NT2/D1 (cell line): ENCODE data around the gene ARHGAP12.

ENCODE experiments used
- DNase-seq: peaks from one replicate; pipeline ENCODE4 v3.0.0-alpha.2; 2011; ENCODE audit warnings: low read depth, low spot score
- H3K27me3 ChIP-seq: 2 replicates; pipeline ENCODE4 v1.6.0; 2011; ENCODE audit warnings: mild to moderate bottlenecking; ENCODE audit not compliant: insufficient read length, insufficient read depth
- H3K36me3 ChIP-seq: 2 replicates; pipeline ENCODE4 v1.6.1; 2011; ENCODE audit warnings: mild to moderate bottlenecking, low read length, mixed read lengths; ENCODE audit not compliant: insufficient read depth, insufficient read length
- H3K4me1 ChIP-seq: 2 replicates; pipeline ENCODE4 v1.5.1; 2011; ENCODE audit not compliant: insufficient read depth, insufficient read length
- H3K4me3 ChIP-seq: 2 replicates; pipeline ENCODE4 v1.5.1; 2011; ENCODE audit warnings: low read depth; ENCODE audit not compliant: insufficient read length
- H3K9ac ChIP-seq: 2 replicates; pipeline ENCODE4 v1.6.0; 2011; ENCODE audit warnings: low read depth; ENCODE audit not compliant: insufficient read length
- H3K9me3 ChIP-seq: 2 replicates; pipeline ENCODE4 v1.5.1; 2011; ENCODE audit warnings: mild to moderate bottlenecking, low read length; ENCODE audit not compliant: insufficient read depth
- SUZ12 ChIP-seq: IDR thresholded peaks from 2 replicates; pipeline ENCODE4 v1.6.1; 2011; ENCODE audit not compliant: insufficient read length, insufficient read depth; ENCODE audit errors: extremely low read depth
- YY1 ChIP-seq: IDR thresholded peaks from 2 replicates; pipeline ENCODE4 v1.6.1; 2011; ENCODE audit not compliant: insufficient read length, insufficient read depth
- ZNF274 ChIP-seq: IDR thresholded peaks from 2 replicates; pipeline ENCODE4 v1.6.1; 2011; ENCODE audit warnings: mild to moderate bottlenecking, low read depth, low read length

ARHGAP12 gene

DNA sequence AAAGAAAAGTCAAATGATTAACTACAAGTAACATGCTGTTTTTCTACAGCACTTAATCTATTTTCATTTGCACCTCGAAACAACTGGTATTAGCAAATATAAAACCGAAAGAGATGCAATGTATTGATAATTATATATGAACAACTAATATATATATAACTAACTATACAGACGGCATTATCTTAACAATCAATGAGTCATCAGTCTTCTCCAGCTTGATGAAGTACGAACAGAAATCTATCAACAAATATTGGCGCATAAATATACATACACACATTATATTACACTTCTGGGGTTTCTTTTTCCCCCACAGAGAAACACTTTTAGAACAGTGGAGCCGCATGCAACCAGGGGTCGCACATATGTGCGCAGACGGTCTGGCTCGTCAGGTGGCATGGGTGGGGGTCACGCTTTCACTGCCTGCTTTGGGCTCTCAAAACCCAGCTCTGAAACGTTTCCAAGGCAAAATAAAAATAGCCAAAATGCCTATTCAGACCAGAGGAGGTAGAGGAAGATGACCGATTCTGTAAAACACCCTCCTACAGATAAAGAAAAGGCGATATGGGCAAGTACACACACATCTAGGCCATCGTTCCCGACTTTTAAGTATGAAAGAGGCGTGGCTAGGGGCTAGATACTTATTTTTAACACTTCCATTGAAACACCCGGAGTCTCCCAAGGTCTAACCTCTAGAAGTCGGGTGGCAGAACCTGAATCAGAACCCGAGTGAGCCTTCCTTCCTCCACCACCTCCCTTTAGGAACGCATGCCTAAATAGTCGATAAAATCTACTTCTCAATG, 1.7 kb downstream of the ARHGAP12 start:
- no peaks in the 10 kb centered on the region for H3K4me1 ChIP-seq
- H3K9me3 ChIP-seq, result no peaks in the 10 kb centered on the region
- TF ChIP-seq YY1, result no peak
- TF ChIP-seq ZNF274, result no peak
- H3K9ac ChIP-seq, result peak overlapping the region; percentile 72
- H3K36me3 ChIP-seq, result no peaks in the 10 kb centered on the region
- H3K27me3 ChIP-seq, result no peaks in the 10 kb centered on the region
- peak overlapping the region; percentile 78 for H3K4me3 ChIP-seq
- DNase-seq, result no peak

DNA sequence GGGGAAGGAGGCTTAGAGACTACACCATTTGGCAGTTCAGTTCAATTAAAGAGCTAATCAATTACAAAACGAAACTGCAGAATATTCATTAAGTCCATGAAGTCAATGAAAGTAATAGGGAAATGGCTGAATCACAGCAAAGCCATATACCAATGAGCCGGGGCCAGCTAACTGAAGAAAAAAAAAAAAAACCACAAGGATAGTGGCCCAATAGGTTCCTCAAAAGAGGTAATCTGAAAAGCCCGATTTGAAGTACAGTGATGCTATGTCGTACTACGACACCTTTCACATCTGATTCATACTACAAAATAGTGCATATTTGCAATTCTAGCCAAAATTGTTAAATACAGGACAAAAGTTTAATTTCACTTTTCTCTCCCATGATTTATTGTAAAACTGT, 2.5 kb downstream of the ARHGAP12 start:
- Histone ChIP-seq H3K4me3 (no peak overlapping the region), H3K9ac (no peak overlapping the region), H3K36me3 (no peaks in the 10 kb centered on the region), H3K9me3 (no peaks in the 10 kb centered on the region), H3K27me3 (no peaks in the 10 kb centered on the region), H3K4me1 (no peaks in the 10 kb centered on the region)
- DNase-seq, result no peak
- TF ChIP-seq SUZ12, result no peak
- no peak for TF ChIP-seq YY1
- TF ChIP-seq ZNF274, result no peak

DNA sequence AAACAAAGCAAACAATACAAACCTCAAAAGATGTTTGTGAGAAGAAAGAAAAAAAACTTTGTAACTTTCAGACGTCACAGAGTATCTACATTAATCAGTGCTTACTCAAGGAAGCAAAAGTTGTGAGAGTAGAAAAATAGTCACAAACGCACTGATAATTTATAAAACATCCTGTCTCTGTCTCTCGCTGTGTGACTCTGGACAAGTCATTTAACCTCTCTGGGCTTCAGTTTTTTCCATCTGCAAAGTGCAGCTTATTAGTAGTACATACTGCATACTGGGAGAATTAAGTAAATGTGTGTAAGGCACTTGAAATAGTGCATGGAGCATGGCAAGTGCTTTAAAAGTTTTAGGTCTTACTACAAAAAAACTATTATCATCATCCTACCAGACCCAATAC, 3.8 kb downstream of the ARHGAP12 start:
- no peak overlapping the region for H3K4me3 ChIP-seq
- no peaks in the 10 kb centered on the region for H3K4me1 ChIP-seq
- no peak for TF ChIP-seq YY1
- no peak for TF ChIP-seq ZNF274
- no peak for TF ChIP-seq SUZ12
- H3K9ac ChIP-seq, result no peak overlapping the region
- no peak for DNase-seq
- H3K27me3 ChIP-seq, result no peaks in the 10 kb centered on the region
- no peaks in the 10 kb centered on the region for H3K36me3 ChIP-seq
- H3K9me3 ChIP-seq, result no peaks in the 10 kb centered on the region

DNA sequence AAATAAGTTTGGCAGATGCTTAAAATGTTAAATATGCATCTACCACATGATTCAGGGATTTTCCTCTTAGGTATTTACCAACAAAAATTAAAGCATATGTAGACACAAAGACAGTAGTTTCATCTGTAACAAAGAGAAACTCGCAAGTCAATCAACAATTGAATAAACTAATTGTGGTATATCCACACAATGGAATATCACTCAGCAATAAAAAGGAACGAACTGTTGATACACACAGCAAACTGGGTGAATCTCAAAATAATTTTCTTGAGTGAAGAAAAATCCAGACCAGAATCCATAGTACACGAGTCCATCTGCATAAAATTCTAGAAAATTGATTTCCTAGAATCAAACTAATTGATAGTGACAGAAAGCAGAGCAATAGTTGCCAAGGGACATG, 5.2 kb downstream of the ARHGAP12 start:
- Histone ChIP-seq H3K27me3 (no peaks in the 10 kb centered on the region), H3K9me3 (no peaks in the 10 kb centered on the region), H3K4me1 (no peaks in the 10 kb centered on the region), H3K4me3 (no peak overlapping the region), H3K36me3 (no peaks in the 10 kb centered on the region), H3K9ac (no peak overlapping the region)
- DNase-seq, result no peak
- TF ChIP-seq ZNF274 (no peak), SUZ12 (no peak), YY1 (no peak)

DNA sequence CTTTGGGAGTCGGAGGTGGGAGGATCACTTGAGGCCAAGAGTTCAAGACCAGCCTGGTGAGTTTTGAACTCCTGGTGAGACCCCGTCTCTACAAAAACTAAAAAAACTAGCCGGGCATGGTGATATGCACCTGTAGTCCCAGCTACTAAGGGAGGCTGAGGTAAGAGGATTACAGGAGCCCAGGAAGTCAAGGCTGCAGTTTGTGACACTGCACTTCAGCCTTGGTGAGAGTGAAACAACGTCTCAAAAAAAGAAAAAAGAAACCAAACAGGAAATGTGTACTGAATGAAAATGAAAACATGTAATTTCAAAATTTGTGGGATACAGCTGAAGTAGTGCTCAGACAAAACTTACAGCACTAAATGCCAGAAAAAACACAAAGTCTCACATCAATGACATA, 7.6 kb downstream of the ARHGAP12 start:
- Histone ChIP-seq H3K9ac (no peak overlapping the region), H3K27me3 (no peaks in the 10 kb centered on the region), H3K9me3 (no peaks in the 10 kb centered on the region), H3K4me3 (no peak overlapping the region), H3K36me3 (no peaks in the 10 kb centered on the region), H3K4me1 (no peaks in the 10 kb centered on the region)
- no peak for DNase-seq
- TF ChIP-seq YY1 (no peak), SUZ12 (no peak), ZNF274 (no peak)

DNA sequence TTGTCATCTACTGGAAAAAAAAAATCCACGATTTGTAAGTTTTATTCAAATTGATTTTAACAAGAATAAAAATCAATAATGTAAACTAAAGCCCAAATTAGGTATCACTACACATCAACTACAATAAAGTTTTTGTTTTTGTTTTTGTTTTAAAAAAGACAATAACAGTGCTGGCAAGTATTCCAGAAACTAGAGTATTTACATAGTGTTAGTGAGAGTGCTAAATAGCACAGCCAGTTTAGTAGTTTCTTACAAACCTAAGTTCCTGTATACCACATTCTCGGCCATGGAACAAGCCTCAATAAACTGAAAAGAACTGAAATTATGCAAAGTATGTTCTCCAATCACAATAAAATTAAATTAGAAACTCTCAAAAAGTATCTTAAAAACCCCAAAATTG, 8.1 kb downstream of the ARHGAP12 start:
- Histone ChIP-seq H3K27me3 (no peaks in the 10 kb centered on the region), H3K4me3 (no peak overlapping the region), H3K9ac (no peak overlapping the region), H3K36me3 (no peaks in the 10 kb centered on the region), H3K9me3 (no peaks in the 10 kb centered on the region), H3K4me1 (no peaks in the 10 kb centered on the region)
- no peak for DNase-seq
- no peak for TF ChIP-seq YY1
- TF ChIP-seq SUZ12, result no peak
- no peak for TF ChIP-seq ZNF274

DNA sequence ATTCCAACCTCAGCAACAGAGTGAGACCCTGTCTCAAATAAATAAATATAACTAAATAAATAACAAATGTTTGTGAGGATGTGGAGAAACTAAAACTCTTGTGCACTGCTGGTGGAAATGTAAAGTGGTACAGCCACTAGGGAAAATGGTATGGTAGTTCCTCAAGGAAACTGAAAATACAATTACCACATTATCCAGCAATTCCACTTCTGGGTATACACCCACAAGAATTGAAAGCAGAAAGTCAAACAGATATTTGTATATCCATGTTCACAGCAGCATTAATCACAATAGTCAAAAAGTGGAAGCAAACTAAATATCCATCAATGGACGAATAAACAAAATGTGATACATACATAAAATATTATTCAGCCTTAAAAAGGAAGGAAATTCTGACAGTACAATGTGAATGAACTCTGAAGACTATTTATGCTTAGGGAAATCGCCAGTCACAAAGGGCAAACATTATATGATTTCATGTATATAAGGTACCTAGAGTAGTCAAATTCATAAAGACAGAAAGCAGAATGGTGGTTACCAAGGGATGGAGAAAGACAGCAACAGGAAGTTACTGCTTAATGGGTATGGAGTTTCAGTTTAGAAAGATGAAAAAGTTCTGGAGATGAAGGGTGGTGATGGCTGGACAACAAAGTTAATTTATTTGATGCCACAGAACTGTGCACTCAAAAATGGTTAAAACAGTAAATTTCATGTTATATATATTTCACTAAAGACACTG, 9.8 kb downstream of the ARHGAP12 start:
- no peak for DNase-seq
- Histone ChIP-seq H3K4me1 (no peaks in the 10 kb centered on the region), H3K9me3 (no peaks in the 10 kb centered on the region), H3K9ac (no peak overlapping the region), H3K27me3 (no peaks in the 10 kb centered on the region), H3K36me3 (no peaks in the 10 kb centered on the region), H3K4me3 (no peak overlapping the region)
- TF ChIP-seq ZNF274 (no peak), YY1 (no peak), SUZ12 (no peak)
